Neural crest cell (in vitro differentiated cells): ENCODE results near the gene DPH2. TPM values are rescaled to one million over a fixed set of nuclear protein-coding genes. Genes with fewer than 3 reads are reported as not detected.

Experiments used
- DNase-seq: peaks from one replicate; pipeline ENCODE4 v3.0.0; 2021; ENCODE audit warnings: low read depth, mixed read lengths, low spot score
- H3K27ac Mint-ChIP-seq: one replicate; pipeline ENCODE4 v1.8.0; 2021; ENCODE audit warnings: mild to moderate bottlenecking, mixed read lengths; ENCODE audit not compliant: unreplicated experiment
- H3K27me3 Mint-ChIP-seq: 2 replicates; pipeline ENCODE4 v1.8.0; 2021; ENCODE audit warnings: low read depth, mild to moderate bottlenecking, mixed read lengths
- H3K36me3 Mint-ChIP-seq: 2 replicates; pipeline ENCODE4 v1.8.0; 2021; ENCODE audit warnings: low read depth, mild to moderate bottlenecking, mixed read lengths
- H3K4me1 Mint-ChIP-seq: 2 replicates; pipeline ENCODE4 v1.8.0; 2021; ENCODE audit warnings: mixed read lengths
- H3K4me3 Mint-ChIP-seq: one replicate; pipeline ENCODE4 v1.8.0; 2021; ENCODE audit warnings: mild to moderate bottlenecking, mixed read lengths
- H3K9me3 Mint-ChIP-seq: 2 replicates; pipeline ENCODE4 v1.8.0; 2021; ENCODE audit warnings: mixed read lengths
- CTCF ChIP-seq: fragments of 200-600 bp; sonication (generic); conservative IDR thresholded peaks from 2 replicates; pipeline ENCODE4 v1.5.0; 2021; ENCODE audit warnings: antibody characterized with exemption, mild to moderate bottlenecking
- total RNA-seq: library from RNA; stranded (reverse); gene quantifications from 2 replicates; pipeline ENCODE4 v1.2.1, GENCODE V29; 2021

The DPH2 gene
- total RNA-seq, 1 donor from 2014 or later: 34.4 TPM

DNA sequence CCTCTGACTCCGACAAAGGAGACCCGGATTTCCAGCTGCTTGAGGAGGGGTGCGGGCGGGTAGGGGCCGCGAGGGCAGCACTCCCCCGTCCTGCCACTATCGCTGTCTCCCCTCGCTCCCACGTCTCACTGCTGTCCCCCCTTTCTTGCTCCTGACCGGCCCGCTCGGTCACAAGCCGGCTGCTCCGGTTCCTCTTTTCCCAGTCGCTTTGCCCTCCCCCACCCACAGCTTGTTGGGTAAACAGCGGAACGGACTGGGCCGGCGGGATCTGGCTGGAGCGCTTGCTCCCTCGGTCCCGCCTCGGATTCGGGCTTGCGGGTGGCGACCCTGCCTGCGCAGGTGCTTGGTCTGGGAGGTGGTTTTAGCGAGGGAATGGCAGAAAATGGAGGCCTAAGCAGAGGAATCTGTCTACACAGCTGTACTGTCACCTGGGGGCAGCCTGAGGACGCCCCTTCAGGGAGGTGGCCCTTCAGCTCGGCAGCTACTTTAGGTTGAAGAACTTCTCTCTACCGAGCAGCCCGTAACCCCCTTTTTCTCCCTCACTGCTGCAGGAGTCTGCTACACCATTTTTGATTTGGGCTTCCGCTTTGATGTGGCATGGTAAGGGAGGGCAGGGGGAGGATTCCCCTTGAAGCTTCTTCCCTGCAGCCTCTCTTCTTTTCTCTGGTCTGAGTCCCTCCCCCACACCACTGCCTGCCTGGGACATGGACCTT is 5.6 kb downstream of the DPH2 start:
- H3K9me3 Mint-ChIP-seq: no peaks in the 10 kb centered on the region
- no peaks in the 10 kb centered on the region for H3K27me3 Mint-ChIP-seq
- peaks cover 58% of the 10 kb centered on the region for H3K4me1 Mint-ChIP-seq
- TF ChIP-seq CTCF: no peak
- H3K36me3 Mint-ChIP-seq: peaks cover 11% of the 10 kb centered on the region
- DNase-seq: no peak
- peak overlapping the region; percentile 84 for H3K27ac Mint-ChIP-seq
- H3K4me3 Mint-ChIP-seq: peak overlapping the region; percentile 93

- Mint-ChIP-seq H3K9me3 (no peaks in the 10 kb centered on the region), H3K4me1 (peaks cover 57% of the 10 kb centered on the region), H3K27me3 (no peaks in the 10 kb centered on the region), H3K4me3 (peak overlapping the region; percentile 93), H3K36me3 (peaks cover 14% of the 10 kb centered on the region), H3K27ac (peak overlapping the region; percentile 84)
- no peak for DNase-seq
- TF ChIP-seq CTCF: no peak
Measured at GRCh38 chr1:43976045-43976444, 6.2 kb downstream of the DPH2 start.

- Mint-ChIP-seq H3K4me1 (peaks cover 57% of the 10 kb centered on the region), H3K36me3 (peaks cover 14% of the 10 kb centered on the region), H3K27ac (no peak overlapping the region), H3K4me3 (peak overlapping the region; percentile 93), H3K9me3 (no peaks in the 10 kb centered on the region), H3K27me3 (no peaks in the 10 kb centered on the region)
- TF ChIP-seq CTCF: no peak
- no peak for DNase-seq
Measured at GRCh38 chr1:43976890-43977289, 7.1 kb downstream of the DPH2 start.

DNA sequence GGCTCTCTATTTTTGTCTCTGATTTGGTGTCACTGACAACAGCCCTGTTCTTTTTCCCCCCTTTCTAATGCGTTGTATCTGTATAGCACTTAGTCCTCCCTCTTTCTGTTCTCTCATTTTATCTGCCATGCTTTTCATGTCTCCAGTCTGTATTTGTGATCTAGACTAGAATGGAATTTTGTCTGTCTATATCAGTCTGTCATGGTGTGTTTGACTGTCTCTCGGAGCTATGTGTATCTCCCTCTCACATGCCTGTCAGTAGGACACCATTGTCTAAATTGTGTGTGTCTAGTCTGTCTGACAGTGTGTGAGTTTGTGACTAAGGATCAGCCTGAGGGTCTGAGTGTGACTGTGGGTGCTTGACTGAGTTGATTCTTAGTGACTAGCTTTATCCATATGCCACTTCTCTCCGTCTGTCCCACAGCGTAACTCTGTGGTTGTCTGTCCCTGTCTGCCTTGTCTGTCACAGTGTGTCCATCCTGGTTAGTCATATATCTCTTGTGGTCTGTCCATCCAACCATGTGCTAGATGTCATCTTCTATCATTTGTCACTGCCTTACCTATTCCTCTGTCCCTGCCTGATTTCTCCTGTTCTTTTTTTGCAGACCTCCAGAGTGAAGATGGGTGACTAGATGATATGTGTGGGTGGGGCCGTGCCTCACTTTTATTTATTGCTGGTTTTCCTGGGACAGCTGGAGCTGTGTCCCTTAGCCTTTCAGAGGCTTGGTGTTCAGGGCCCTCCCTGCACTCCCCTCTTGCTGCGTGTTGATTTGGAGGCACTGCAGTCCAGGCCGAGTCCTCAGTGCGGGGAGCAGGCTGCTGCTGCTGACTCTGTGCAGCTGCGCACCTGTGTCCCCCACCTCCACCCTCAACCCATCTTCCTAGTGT is 7.8 kb downstream of the DPH2 start:
- no peak for DNase-seq
- H3K9me3 Mint-ChIP-seq: no peaks in the 10 kb centered on the region
- peaks cover 60% of the 10 kb centered on the region for H3K4me1 Mint-ChIP-seq
- no peak overlapping the region for H3K27ac Mint-ChIP-seq
- H3K36me3 Mint-ChIP-seq: peaks cover 17% of the 10 kb centered on the region
- H3K4me3 Mint-ChIP-seq: peak overlapping the region; percentile 93
- H3K27me3 Mint-ChIP-seq: no peaks in the 10 kb centered on the region
- no peak for TF ChIP-seq CTCF

GRCh38 chr1:43978264-43978550 is 8.4 kb downstream of the DPH2 start:
- no peaks in the 10 kb centered on the region for H3K27me3 Mint-ChIP-seq
- no peak for TF ChIP-seq CTCF
- no peak for DNase-seq
- no peaks in the 10 kb centered on the region for H3K9me3 Mint-ChIP-seq
- peak overlapping the region; percentile 93 for H3K4me3 Mint-ChIP-seq
- peak overlapping the region; percentile 93 for H3K27ac Mint-ChIP-seq
- H3K4me1 Mint-ChIP-seq: peaks cover 65% of the 10 kb centered on the region
- peaks cover 18% of the 10 kb centered on the region for H3K36me3 Mint-ChIP-seq
